ENCODE data around the gene KDM1B. TPM values are rescaled to one million over a fixed set of nuclear protein-coding genes. Genes with fewer than 3 reads are reported as not detected.

KDM1B gene
- total and polyA plus RNA-seq, 9 of the 15 experiments (the other 6 are each of a cell fraction or from before 2014, with no cell fraction given): 1.4 to 58.9 (median 36.3) TPM

- TF ChIP-seq MCM2 (IDR thresholded peaks at IDR 0.05; ENCODE audit: low read depth): no peak
- TF ChIP-seq POLR2AphosphoS5 (IDR thresholded peaks at IDR 0.05; ENCODE audit: control insufficient read depth, insufficient read depth, low read depth, low read length): peak; percentile 54
- TF ChIP-seq NR2C1 (IDR thresholded peaks at IDR 0.05): no peak
- no peak for TF ChIP-seq NR2C1 (tag; IDR thresholded peaks at IDR 0.05)
- no peak for TF ChIP-seq USF1 (CRISPR knock-in tag; IDR thresholded peaks at IDR 0.05)
- no peak for TF ChIP-seq SUPT5H (IDR thresholded peaks at IDR 0.05)
- peak; percentile 79 for TF ChIP-seq E2F1 (CRISPR knock-in tag; IDR thresholded peaks at IDR 0.05)
- no peak for TF ChIP-seq KDM1A (IDR thresholded peaks at IDR 0.05)
- no peak; the same call in 1 of the 2 replicates for TF ChIP-seq NR1H2 (CRISPR knock-in tag; IDR thresholded peaks at IDR 0.05)
- no peak for TF ChIP-seq ZSCAN29 (IDR thresholded peaks at IDR 0.05)
- TF ChIP-seq ZFX (CRISPR knock-in tag; IDR thresholded peaks at IDR 0.05): peak; percentile 83
- no peak for TF ChIP-seq TEAD2 (tag; IDR thresholded peaks at IDR 0.05)
- no peak for TF ChIP-seq ZNF583 (CRISPR knock-in tag; IDR thresholded peaks at IDR 0.05)
- no peak for TF ChIP-seq PTTG1 (tag; IDR thresholded peaks at IDR 0.05; ENCODE audit: low read depth)
- TF ChIP-seq RAD21 (CRISPR knock-in tag; conservative IDR thresholded peaks at IDR 0.05 in 1 of 2, IDR thresholded peaks at IDR 0.05 in 1 of 2): peak; percentile 60 to 61
- TF ChIP-seq E2F8 (IDR thresholded peaks at IDR 0.05; ENCODE audit: low read depth, partially characterized antibody): peak; percentile 20
- TF ChIP-seq ZNF280B (CRISPR knock-in tag; IDR thresholded peaks at IDR 0.05): no peak
- TF ChIP-seq TFAM (CRISPR knock-in tag; conservative IDR thresholded peaks at IDR 0.05): no peak
- TF ChIP-seq ZNF707 (CRISPR knock-in tag; conservative IDR thresholded peaks at IDR 0.05): no peak
- TF ChIP-seq ZNF766 (CRISPR knock-in tag; conservative IDR thresholded peaks at IDR 0.05): no peak
- 0 out of 2 replicates have a peak, but pooled peaks have one; percentile 28 for TF ChIP-seq HMGXB4 (CRISPR knock-in tag; IDR thresholded peaks at IDR 0.05)
- TF ChIP-seq KAT8 (IDR thresholded peaks at IDR 0.05; ENCODE audit: low read depth): no peak
These were observed 109.1 kb downstream of the KDM1B start, which contains the start of gene DEK (continued) for GRCh38 chr6:18264219-18264922.

All from K562 (cell line).